HFF-Myc (cell line): ENCODE data around the gene SLAMF7.

Experiments used
- DNase-seq: peaks from one replicate; pipeline ENCODE4 v3.0.0-alpha.2; 2011; ENCODE audit warnings: low read depth; ENCODE audit errors: extremely low read depth
- H3K4me3 ChIP-seq: replicated peaks from 2 replicates; pipeline ENCODE4 v1.5.1; 2011; ENCODE audit warnings: low read depth, mild to moderate bottlenecking, control low read depth, low read length
- CTCF ChIP-seq: IDR thresholded peaks from 2 replicates; pipeline ENCODE4 v1.5.1; 2012; ENCODE audit warnings: mild to moderate bottlenecking, low read depth, low read length, control low read depth; ENCODE audit errors: missing control alignments

The SLAMF7 gene

GRCh38 chr1:160707236-160708064 lies 31.6 kb upstream of the SLAMF7 start:
- no peak overlapping the region for H3K4me3 ChIP-seq
- DNase-seq: no peak
- no peak for TF ChIP-seq CTCF

GRCh38 chr1:160708118-160708517 lies 30.9 kb upstream of the SLAMF7 start:
- no peak for TF ChIP-seq CTCF
- H3K4me3 ChIP-seq: no peak overlapping the region
- DNase-seq: no peak

DNA sequence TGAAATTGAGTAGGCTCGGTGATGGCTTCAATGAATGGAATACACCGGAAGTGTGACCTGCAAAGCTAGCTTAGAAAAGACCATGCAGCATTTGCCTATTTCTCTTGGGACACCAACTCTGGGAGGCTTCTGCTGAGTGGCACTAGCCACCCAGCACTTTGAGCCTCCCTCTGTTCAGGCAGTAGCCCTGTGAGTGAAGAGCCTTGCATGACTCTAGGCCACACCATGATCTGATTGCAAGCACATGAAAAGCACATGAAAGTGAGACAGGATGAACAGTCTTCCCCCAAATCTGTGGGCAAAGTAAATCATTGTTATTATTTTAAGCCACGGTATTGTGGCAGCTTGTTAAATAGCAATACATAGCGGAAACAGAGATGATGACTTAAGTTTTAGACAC lies 30.2 kb upstream of the SLAMF7 start:
- no peak overlapping the region for H3K4me3 ChIP-seq
- no peak for DNase-seq
- TF ChIP-seq CTCF: no peak

DNA sequence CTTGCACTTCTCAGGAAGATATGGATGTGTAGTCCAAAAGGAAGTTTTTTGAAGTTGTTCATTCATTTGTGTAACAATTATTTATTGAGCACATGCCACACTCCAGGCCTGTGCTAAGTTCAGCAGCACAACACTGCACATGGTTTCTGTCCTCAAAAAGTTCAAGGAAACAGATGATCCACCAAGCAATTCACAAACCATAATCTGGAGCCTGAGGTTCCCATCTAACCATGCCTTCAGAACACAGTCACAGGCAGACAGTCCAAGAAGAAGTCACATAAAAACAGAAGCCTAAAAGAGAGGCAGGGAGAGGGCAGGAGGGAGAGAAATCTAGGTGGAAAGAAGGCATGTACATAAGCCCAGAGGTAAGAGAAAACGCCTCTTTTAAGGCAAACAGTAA lies 29.3 kb upstream of the SLAMF7 start:
- DNase-seq: no peak
- H3K4me3 ChIP-seq: no peak overlapping the region
- TF ChIP-seq CTCF: no peak

- H3K4me3 ChIP-seq: no peak overlapping the region
- no peak for DNase-seq
- no peak for TF ChIP-seq CTCF
Observed at GRCh38 chr1:160710517-160711252, 28.4 kb upstream of the SLAMF7 start.

- no peak for DNase-seq
- H3K4me3 ChIP-seq: no peak overlapping the region
Observed at GRCh38 chr1:160711276-160711601, 27.8 kb upstream of the SLAMF7 start.

More at GRCh38 chr1:160711276-160711601, 27.8 kb upstream of the SLAMF7 start:
- TF ChIP-seq CTCF: no peak
